DOHH2 (cell line): Measurements from ENCODE around the gene NUCKS1.

ENCODE experiments used
- H3F3A ChIP-seq: fragments of 200-600 bp; sonication (generic), shearing (Covaris generic); 2 replicates; pipeline ENCODE4 v1.6.0; 2016; ENCODE audit warnings: antibody characterized with exemption, mild to moderate bottlenecking; ENCODE audit not compliant: control insufficient read depth, insufficient read depth
- H3K27ac ChIP-seq: fragments of 200-600 bp; sonication (generic); 2 replicates; pipeline ENCODE4 v1.5.1; 2014; ENCODE audit warnings: low read depth, mild to moderate bottlenecking, low read length, moderate library complexity
- H3K27me3 ChIP-seq: fragments of 200-600 bp; sonication (generic); 2 replicates; pipeline ENCODE4 v1.6.1; 2014; ENCODE audit warnings: mild to moderate bottlenecking, low read length, mixed read lengths; ENCODE audit not compliant: control insufficient read depth
- H3K36me3 ChIP-seq: fragments of 200-600 bp; sonication (generic); 2 replicates; pipeline ENCODE4 v1.6.1; 2014; ENCODE audit warnings: mild to moderate bottlenecking, low read length, moderate library complexity, mixed read lengths; ENCODE audit not compliant: control insufficient read depth
- H3K4me1 ChIP-seq: fragments of 200-600 bp; sonication (generic); 2 replicates; pipeline ENCODE4 v1.6.1; 2014; ENCODE audit warnings: mild to moderate bottlenecking, low read length, mixed read lengths; ENCODE audit not compliant: control insufficient read depth
- H3K4me2 ChIP-seq: fragments of 200-600 bp; sonication (generic); 2 replicates; pipeline ENCODE4 v1.6.0; 2014; ENCODE audit warnings: mild to moderate bottlenecking, low read length, moderate library complexity
- H3K4me3 ChIP-seq: fragments of 200-600 bp; sonication (generic); 2 replicates; pipeline ENCODE4 v1.5.1; 2014; ENCODE audit warnings: mild to moderate bottlenecking, low read length, mixed read lengths
- H3K79me2 ChIP-seq: fragments of 200-600 bp; sonication (generic); 2 replicates; pipeline ENCODE4 v1.6.1; 2014; ENCODE audit warnings: mild to moderate bottlenecking, low read length, mixed read lengths; ENCODE audit not compliant: control insufficient read depth
- H3K9me2 ChIP-seq: fragments of 200-600 bp; sonication (generic); replicated peaks from 2 replicates; pipeline ENCODE4 v1.6.1; 2014; ENCODE audit warnings: mild to moderate bottlenecking, low read length, mixed read lengths; ENCODE audit not compliant: control insufficient read depth
- H3K9me3 ChIP-seq: fragments of 200-600 bp; sonication (generic); 2 replicates; pipeline ENCODE4 v1.6.1; 2014; ENCODE audit warnings: antibody characterized with exemption, low read length, mixed read lengths; ENCODE audit not compliant: control insufficient read depth, insufficient read depth
- H4K20me1 ChIP-seq: fragments of 200-600 bp; sonication (generic); 2 replicates; pipeline ENCODE4 v1.6.0; 2014; ENCODE audit warnings: low read depth, mild to moderate bottlenecking, antibody characterized with exemption, low read length, moderate library complexity; ENCODE audit not compliant: control insufficient read depth, insufficient read depth
- EZH2phosphoT487 ChIP-seq: fragments of 200-600 bp; sonication (generic); IDR thresholded peaks from 2 replicates; pipeline ENCODE4 v1.6.1; 2017; ENCODE audit warnings: borderline replicate concordance, mild to moderate bottlenecking, antibody characterized with exemption, low read length, moderate library complexity, mixed read lengths
- TF ChIP-seq, protein P1 (sequence below): fragments of 200-600 bp; sonication (generic); IDR thresholded peaks from one replicate; pipeline ENCODE4 v1.5.1; 2014; ENCODE audit warnings: antibody characterized with exemption, mild to moderate bottlenecking, low read depth, low read length; ENCODE audit not compliant: poor library complexity, severe bottlenecking

Gene NUCKS1

DNA sequence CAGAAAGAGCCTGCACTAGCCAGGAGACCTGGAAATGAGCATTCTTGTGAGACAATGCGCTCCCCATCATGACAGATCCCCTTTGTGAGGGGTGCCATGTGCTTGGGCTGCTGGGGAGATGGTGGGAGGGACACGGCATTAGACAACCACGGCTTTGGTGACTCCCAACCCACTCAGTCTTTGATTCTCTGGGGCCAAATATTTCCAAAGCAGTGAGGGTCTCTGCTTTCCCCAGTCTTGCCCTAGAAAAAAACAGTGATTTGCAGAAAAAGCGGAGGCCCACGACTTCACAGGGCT is 79.9 kb downstream of the NUCKS1 start:
- Histone ChIP-seq H3K4me3 (no peak overlapping the region), H3K36me3 (no peaks in the 10 kb centered on the region), H3F3A (no peaks in the 10 kb centered on the region; the same call in 1 of the 2 replicates), H3K9me2 (no peaks in the 10 kb centered on the region), H3K4me1 (peaks cover 54% of the 10 kb centered on the region), H4K20me1 (no peaks in the 10 kb centered on the region), H3K4me2 (peak overlapping the region; percentile 66; the same call in 1 of the 2 replicates), H3K27me3 (no peaks in the 10 kb centered on the region), H3K27ac (no peak overlapping the region), H3K79me2 (no peaks in the 10 kb centered on the region), H3K9me3 (no peaks in the 10 kb centered on the region)
- TF ChIP-seq EZH2phosphoT487: no peak
- TF ChIP-seq, protein P1, sequence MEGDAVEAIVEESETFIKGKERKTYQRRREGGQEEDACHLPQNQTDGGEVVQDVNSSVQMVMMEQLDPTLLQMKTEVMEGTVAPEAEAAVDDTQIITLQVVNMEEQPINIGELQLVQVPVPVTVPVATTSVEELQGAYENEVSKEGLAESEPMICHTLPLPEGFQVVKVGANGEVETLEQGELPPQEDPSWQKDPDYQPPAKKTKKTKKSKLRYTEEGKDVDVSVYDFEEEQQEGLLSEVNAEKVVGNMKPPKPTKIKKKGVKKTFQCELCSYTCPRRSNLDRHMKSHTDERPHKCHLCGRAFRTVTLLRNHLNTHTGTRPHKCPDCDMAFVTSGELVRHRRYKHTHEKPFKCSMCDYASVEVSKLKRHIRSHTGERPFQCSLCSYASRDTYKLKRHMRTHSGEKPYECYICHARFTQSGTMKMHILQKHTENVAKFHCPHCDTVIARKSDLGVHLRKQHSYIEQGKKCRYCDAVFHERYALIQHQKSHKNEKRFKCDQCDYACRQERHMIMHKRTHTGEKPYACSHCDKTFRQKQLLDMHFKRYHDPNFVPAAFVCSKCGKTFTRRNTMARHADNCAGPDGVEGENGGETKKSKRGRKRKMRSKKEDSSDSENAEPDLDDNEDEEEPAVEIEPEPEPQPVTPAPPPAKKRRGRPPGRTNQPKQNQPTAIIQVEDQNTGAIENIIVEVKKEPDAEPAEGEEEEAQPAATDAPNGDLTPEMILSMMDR: no peak

GRCh38 chr1:205669341-205670149 is 80.4 kb downstream of the NUCKS1 start:
- Histone ChIP-seq H3K9me3 (no peaks in the 10 kb centered on the region), H3K79me2 (no peaks in the 10 kb centered on the region), H4K20me1 (no peaks in the 10 kb centered on the region), H3K4me1 (peaks cover 60% of the 10 kb centered on the region), H3K27ac (peak overlapping the region; percentile 2; the same call in 1 of the 2 replicates), H3K4me2 (peak overlapping the region; percentile 66), H3K9me2 (no peaks in the 10 kb centered on the region), H3F3A (no peaks in the 10 kb centered on the region; the same call in 1 of the 2 replicates), H3K4me3 (peak overlapping the region; percentile 43), H3K36me3 (no peaks in the 10 kb centered on the region), H3K27me3 (no peaks in the 10 kb centered on the region)
- TF ChIP-seq, protein P1: no peak
- TF ChIP-seq EZH2phosphoT487: no peak

DNA sequence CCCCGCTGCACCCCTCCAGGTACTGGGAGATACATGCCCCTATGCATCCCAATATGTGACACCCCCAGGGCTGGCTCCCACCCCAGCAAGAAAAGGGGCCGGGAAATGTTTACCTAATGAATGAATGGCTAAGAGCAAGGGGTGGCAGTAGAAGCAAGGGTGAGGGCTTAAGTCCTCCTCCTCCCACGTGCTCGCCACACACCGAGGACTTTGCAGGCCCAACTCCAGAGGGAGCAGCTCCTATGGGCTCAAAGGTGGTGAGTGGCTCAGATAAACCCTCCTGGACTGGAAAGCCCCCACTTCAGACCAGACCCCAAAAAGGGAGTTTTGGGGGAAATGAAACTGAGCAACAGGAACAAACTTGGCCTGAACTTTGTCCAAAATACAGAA is 81.0 kb downstream of the NUCKS1 start:
- Histone ChIP-seq H3K79me2 (no peaks in the 10 kb centered on the region), H3F3A (no peaks in the 10 kb centered on the region; the same call in 1 of the 2 replicates), H3K36me3 (no peaks in the 10 kb centered on the region), H3K27me3 (no peaks in the 10 kb centered on the region), H3K9me3 (no peaks in the 10 kb centered on the region), H3K4me3 (peak overlapping the region; percentile 43), H3K9me2 (no peaks in the 10 kb centered on the region), H3K4me1 (peaks cover 63% of the 10 kb centered on the region), H4K20me1 (no peaks in the 10 kb centered on the region), H3K27ac (peak overlapping the region; percentile 2; the same call in 1 of the 2 replicates), H3K4me2 (peak overlapping the region; percentile 66)
- TF ChIP-seq, protein P1: peak; percentile 21
- no peak for TF ChIP-seq EZH2phosphoT487
